ENCODE results near the gene YTHDF2. TPM values are rescaled to one million over a fixed set of nuclear protein-coding genes. Genes with fewer than 3 reads are reported as not detected.

The YTHDF2 gene
- polyA plus RNA-seq, 3 donors: 20.7 to 81.6 (median 74.2) TPM

GRCh38 chr1:28796352-28797211 lies 59.8 kb downstream of the YTHDF2 start:
- no peaks in the 10 kb centered on the region for H3K27me3 ChIP-seq (ENCODE audit: control insufficient read depth in 2 of 2, insufficient read depth in 2 of 2, low read length in 2 of 2)
- H3K36me3 Mint-ChIP-seq: no peaks in the 10 kb centered on the region
- H3K4me2 ChIP-seq (replicated peaks; ENCODE audit: extremely low read depth, low read length, poor library complexity, severe bottlenecking): no peak overlapping the region
- WGBS (ENCODE audit: insufficient coverage): 86% methylated on average over 17 of the region's 18 CpGs
- no peak overlapping the region for H2AFZ ChIP-seq (ENCODE audit: insufficient read depth, low read depth, low read length, poor library complexity, severe bottlenecking)
- no peaks in the 10 kb centered on the region for H3K4me1 ChIP-seq (ENCODE audit: control insufficient read depth in 1 of 2, insufficient read depth in 2 of 2, low read length in 2 of 2)
- no peaks in the 10 kb centered on the region for H3K9me3 Mint-ChIP-seq
- no peak overlapping the region for H3K27ac ChIP-seq (ENCODE audit: low read depth in 1 of 2, low read length in 2 of 2)
- no peak for DNase-seq
- intact Hi-C loops (cut with micrococcal nuclease): no loop called here
- H3K4me3 Mint-ChIP-seq: no peak overlapping the region
- peaks cover 6% of the 10 kb centered on the region for H3K4me1 Mint-ChIP-seq
- TF ChIP-seq, protein P1, sequence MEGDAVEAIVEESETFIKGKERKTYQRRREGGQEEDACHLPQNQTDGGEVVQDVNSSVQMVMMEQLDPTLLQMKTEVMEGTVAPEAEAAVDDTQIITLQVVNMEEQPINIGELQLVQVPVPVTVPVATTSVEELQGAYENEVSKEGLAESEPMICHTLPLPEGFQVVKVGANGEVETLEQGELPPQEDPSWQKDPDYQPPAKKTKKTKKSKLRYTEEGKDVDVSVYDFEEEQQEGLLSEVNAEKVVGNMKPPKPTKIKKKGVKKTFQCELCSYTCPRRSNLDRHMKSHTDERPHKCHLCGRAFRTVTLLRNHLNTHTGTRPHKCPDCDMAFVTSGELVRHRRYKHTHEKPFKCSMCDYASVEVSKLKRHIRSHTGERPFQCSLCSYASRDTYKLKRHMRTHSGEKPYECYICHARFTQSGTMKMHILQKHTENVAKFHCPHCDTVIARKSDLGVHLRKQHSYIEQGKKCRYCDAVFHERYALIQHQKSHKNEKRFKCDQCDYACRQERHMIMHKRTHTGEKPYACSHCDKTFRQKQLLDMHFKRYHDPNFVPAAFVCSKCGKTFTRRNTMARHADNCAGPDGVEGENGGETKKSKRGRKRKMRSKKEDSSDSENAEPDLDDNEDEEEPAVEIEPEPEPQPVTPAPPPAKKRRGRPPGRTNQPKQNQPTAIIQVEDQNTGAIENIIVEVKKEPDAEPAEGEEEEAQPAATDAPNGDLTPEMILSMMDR (IDR thresholded peaks at IDR 0.05): no peak
- no peak overlapping the region for H3K9ac ChIP-seq (ENCODE audit: insufficient read depth, low read length, poor library complexity, severe bottlenecking)
- no peak overlapping the region for H3K4me3 ChIP-seq (replicated peaks in 1 of 3; ENCODE audit: low read depth in 2 of 3, low read length in 3 of 3)
- no peaks in the 10 kb centered on the region for H3K79me2 ChIP-seq (ENCODE audit: insufficient read depth, low read length)
- H3K9me3 ChIP-seq (replicated peaks in 1 of 2; ENCODE audit: control insufficient read depth in 1 of 2, insufficient read depth in 1 of 2, low read length in 2 of 2): no peaks in the 10 kb centered on the region
- H4K20me1 ChIP-seq (ENCODE audit: insufficient read depth, low read length): no peaks in the 10 kb centered on the region
- H3K36me3 ChIP-seq (replicated peaks in 1 of 2; ENCODE audit: control insufficient read depth in 1 of 2, insufficient read depth in 2 of 2, low read length in 2 of 2): no peaks in the 10 kb centered on the region
- H3K27me3 Mint-ChIP-seq (ENCODE audit: low read depth in 3 of 3): peaks cover 2 to 15% (median 2%) of the 10 kb centered on the region in 3 donors
- no peak overlapping the region for H3K27ac Mint-ChIP-seq

- intact Hi-C loops (cut with micrococcal nuclease): no loop called here
- no peaks in the 10 kb centered on the region for H3K36me3 ChIP-seq (replicated peaks in 1 of 2; ENCODE audit: control insufficient read depth in 1 of 2, insufficient read depth in 2 of 2, low read length in 2 of 2)
- H3K9ac ChIP-seq (ENCODE audit: insufficient read depth, low read length, poor library complexity, severe bottlenecking): no peak overlapping the region
- H3K27me3 ChIP-seq (ENCODE audit: control insufficient read depth in 2 of 2, insufficient read depth in 2 of 2, low read length in 2 of 2): no peaks in the 10 kb centered on the region
- Mint-ChIP-seq H3K9me3 (peaks cover 0 to 6% (median 2%) of the 10 kb centered on the region in 7 donors), H3K36me3 (no peaks in the 10 kb centered on the region), H3K27ac (peak overlapping the region in 1 of 7 donors; percentile 50), H3K27me3 (ENCODE audit: low read depth in 3 of 3) (peaks cover 3 to 11% (median 4%) of the 10 kb centered on the region in 3 donors), H3K4me1 (peaks cover 3% of the 10 kb centered on the region), H3K4me3 (no peak overlapping the region)
- no peak overlapping the region for H2AFZ ChIP-seq (ENCODE audit: insufficient read depth, low read depth, low read length, poor library complexity, severe bottlenecking)
- no peaks in the 10 kb centered on the region for H3K79me2 ChIP-seq (ENCODE audit: insufficient read depth, low read length)
- H3K4me1 ChIP-seq (ENCODE audit: control insufficient read depth in 1 of 2, insufficient read depth in 2 of 2, low read length in 2 of 2): no peaks in the 10 kb centered on the region
- WGBS (ENCODE audit: insufficient coverage): 96% methylated on average over 2 of the region's 3 CpGs
- H3K4me2 ChIP-seq (replicated peaks; ENCODE audit: extremely low read depth, low read length, poor library complexity, severe bottlenecking): no peak overlapping the region
- H3K4me3 ChIP-seq (replicated peaks in 1 of 3; ENCODE audit: low read depth in 2 of 3, low read length in 3 of 3): no peak overlapping the region
- no peaks in the 10 kb centered on the region for H3K9me3 ChIP-seq (replicated peaks in 1 of 2; ENCODE audit: control insufficient read depth in 1 of 2, insufficient read depth in 1 of 2, low read length in 2 of 2)
- no peak overlapping the region for H3K27ac ChIP-seq (ENCODE audit: low read depth in 1 of 2, low read length in 2 of 2)
- H4K20me1 ChIP-seq (ENCODE audit: insufficient read depth, low read length): no peaks in the 10 kb centered on the region
- no peak for DNase-seq
- TF ChIP-seq, protein P1 (IDR thresholded peaks at IDR 0.05): no peak
These were observed 63.6 kb downstream of the YTHDF2 start for GRCh38 chr1:28800324-28800723.

All from CD14-positive monocyte (primary cell).